Tongue (tissue), 2 donors: Measurements from ENCODE around the gene NKAIN2. TPM values are rescaled to one million over a fixed set of nuclear protein-coding genes. Genes with fewer than 3 reads are reported as not detected.
A peak's percentile ranks its signal among the peaks of the same experiment; 100 is the strongest.
"Not testable (repeated sequence)": the region's sequence is repeated elsewhere in the genome, so short reads cannot be mapped to it uniquely, and the experiment has no call there.

Experiments
- DNase-seq: peaks from one replicate; pipeline ENCODE4 v3.0.0-alpha.2; 2015
- total RNA-seq: library from RNA; depleted of rRNA; stranded (reverse); fragments of >200 nt; gene quantifications from one replicate; pipeline ENCODE4 v1.2.3, GENCODE V29; 2014

Gene NKAIN2
- total RNA-seq, 1 donor from 2014 or later = 1.7 TPM

GRCh38 chr6:124223611-124224345, 420.1 kb downstream of the NKAIN2 start:
- no peak for DNase-seq

GRCh38 chr6:124226396-124226795, 422.7 kb downstream of the NKAIN2 start:
- DNase-seq = no peak

GRCh38 chr6:124233221-124233620, 429.6 kb downstream of the NKAIN2 start:
- DNase-seq = no peak

- DNase-seq = peak; percentile 3
These were observed 431.1 kb downstream of the NKAIN2 start for GRCh38 chr6:124234801-124235200.

GRCh38 chr6:124237911-124238310, 434.2 kb downstream of the NKAIN2 start:
- DNase-seq = no peak

GRCh38 chr6:124238408-124238807, 434.7 kb downstream of the NKAIN2 start:
- not testable (repeated sequence) for DNase-seq

- DNase-seq = no peak
These were observed 451.4 kb downstream of the NKAIN2 start for GRCh38 chr6:124254941-124255685.

GRCh38 chr6:124260337-124260736, 456.7 kb downstream of the NKAIN2 start:
- no peak for DNase-seq

GRCh38 chr6:124269733-124270132, 466.1 kb downstream of the NKAIN2 start:
- DNase-seq = no peak

- DNase-seq = no peak
These were observed 470.0 kb downstream of the NKAIN2 start for GRCh38 chr6:124273701-124274100.

GRCh38 chr6:124282541-124282940, 478.9 kb downstream of the NKAIN2 start:
- DNase-seq = no peak

- DNase-seq = peak; percentile 14
These were observed 479.8 kb downstream of the NKAIN2 start for GRCh38 chr6:124283486-124283885.

- no peak for DNase-seq
These were observed 481.5 kb downstream of the NKAIN2 start for GRCh38 chr6:124285146-124285545.

GRCh38 chr6:124294574-124295200, 491.0 kb downstream of the NKAIN2 start:
- no peak for DNase-seq

GRCh38 chr6:124297507-124297906, 493.8 kb downstream of the NKAIN2 start:
- DNase-seq = no peak

- no peak for DNase-seq
These were observed 495.1 kb downstream of the NKAIN2 start for GRCh38 chr6:124298730-124299129.

- DNase-seq = not testable (repeated sequence)
These were observed 497.2 kb downstream of the NKAIN2 start for GRCh38 chr6:124300907-124301306.

- no peak for DNase-seq
These were observed 500.3 kb downstream of the NKAIN2 start for GRCh38 chr6:124303971-124304370.

GRCh38 chr6:124310139-124310538, 506.5 kb downstream of the NKAIN2 start:
- DNase-seq = no peak

GRCh38 chr6:124319410-124319809, 515.7 kb downstream of the NKAIN2 start:
- DNase-seq = no peak

GRCh38 chr6:124324237-124324636, 520.6 kb downstream of the NKAIN2 start:
- DNase-seq = no peak

GRCh38 chr6:124330197-124330596, 526.5 kb downstream of the NKAIN2 start:
- DNase-seq = no peak

GRCh38 chr6:124334359-124334758, 530.7 kb downstream of the NKAIN2 start:
- DNase-seq = no peak
